Measurements from ENCODE around the gene BCL11A.

BCL11A gene

DNA sequence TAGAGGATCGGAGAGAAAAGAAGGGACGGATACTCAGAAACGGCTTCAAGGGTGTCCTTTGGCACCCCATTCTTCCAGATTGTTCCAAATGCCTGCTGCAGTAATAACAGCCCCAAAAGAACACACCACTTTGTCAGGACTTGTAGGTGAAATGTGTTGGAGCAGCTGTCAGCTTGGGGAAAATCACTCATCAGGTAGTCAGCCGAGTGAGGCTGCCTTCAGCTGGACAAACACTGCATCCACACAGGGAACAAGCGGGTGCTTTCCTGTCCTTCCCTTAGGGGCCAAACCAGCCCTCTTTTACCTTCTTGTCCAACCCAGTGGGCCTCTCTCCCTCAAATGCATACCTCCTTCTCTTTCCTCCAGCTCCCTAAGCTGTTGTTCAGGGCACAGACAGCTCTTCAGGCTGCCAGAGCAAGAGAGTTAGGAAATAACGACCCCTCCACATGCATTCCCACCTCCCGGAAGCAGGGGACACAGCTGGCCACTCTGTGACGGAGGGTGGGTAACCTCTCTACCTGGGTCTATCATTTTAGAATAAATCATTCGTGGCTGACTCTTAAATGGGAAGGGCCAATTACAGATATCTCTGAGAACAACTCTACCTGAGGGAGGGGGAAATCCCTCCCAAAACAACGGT lies 48.1 kb downstream of the BCL11A start:
- no peak for DNase-seq (ENCODE audit: low spot score)

DNA sequence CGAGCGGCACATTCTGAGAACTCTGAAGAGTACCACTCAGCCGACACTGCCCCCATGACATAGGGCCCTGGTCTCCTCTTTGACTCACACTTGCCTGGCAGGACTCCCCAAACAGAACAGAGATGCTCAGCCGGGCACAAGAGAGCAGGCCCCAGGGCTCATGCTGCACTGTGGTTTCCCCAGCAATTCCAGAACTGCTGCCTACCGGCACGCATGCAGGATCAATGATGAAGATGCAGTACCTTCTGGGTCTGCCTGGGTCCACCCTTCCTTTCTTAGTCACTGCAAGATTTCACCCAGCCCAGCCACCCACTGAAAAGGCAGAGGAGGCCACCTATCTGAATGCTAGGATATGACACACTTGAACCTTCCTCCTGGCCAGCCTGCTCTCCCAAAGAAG lies 49.4 kb downstream of the BCL11A start:
- DNase-seq (ENCODE audit: low spot score), result peak; percentile 71

DNA sequence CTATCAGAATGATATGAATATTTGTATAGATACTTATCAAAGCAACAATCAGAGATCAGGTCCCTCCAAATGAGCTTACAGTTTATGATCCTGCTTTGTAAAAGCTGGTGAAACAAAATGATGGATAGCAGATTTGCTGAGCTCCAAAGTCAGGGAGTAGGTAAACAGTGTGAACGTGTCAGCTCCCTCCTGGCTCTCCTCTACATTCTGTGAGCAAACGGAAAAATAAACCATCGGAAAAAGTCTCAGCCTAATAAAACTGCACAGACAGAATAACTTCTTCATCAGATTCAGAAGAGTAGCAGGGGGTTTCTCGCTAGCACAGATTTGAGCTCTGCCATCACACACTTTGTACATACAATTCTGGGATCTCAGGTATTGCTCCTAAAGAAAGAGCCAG lies 51.3 kb downstream of the BCL11A start:
- DNase-seq (ENCODE audit: low spot score), result no peak

DNA sequence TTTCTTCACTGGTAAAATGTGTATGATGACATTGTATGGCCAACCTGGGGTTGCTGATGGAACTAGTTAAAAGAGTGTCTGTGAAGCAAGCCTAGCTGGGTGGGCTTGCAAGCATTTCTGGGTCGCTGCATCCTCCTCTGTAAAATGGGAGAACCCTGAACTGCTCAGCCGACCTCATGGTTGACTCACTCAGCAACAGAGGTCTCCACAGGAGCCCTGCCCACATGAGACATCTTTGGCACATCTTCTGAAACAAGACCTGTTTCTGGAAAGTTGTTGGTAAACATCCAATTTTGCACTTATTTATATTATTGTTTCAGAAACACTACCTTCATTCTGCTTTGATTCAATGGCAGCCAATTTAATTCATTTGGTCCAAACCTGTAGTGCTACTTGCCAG lies 52.6 kb downstream of the BCL11A start:
- DNase-seq (ENCODE audit: low spot score), result peak; percentile 41

DNA sequence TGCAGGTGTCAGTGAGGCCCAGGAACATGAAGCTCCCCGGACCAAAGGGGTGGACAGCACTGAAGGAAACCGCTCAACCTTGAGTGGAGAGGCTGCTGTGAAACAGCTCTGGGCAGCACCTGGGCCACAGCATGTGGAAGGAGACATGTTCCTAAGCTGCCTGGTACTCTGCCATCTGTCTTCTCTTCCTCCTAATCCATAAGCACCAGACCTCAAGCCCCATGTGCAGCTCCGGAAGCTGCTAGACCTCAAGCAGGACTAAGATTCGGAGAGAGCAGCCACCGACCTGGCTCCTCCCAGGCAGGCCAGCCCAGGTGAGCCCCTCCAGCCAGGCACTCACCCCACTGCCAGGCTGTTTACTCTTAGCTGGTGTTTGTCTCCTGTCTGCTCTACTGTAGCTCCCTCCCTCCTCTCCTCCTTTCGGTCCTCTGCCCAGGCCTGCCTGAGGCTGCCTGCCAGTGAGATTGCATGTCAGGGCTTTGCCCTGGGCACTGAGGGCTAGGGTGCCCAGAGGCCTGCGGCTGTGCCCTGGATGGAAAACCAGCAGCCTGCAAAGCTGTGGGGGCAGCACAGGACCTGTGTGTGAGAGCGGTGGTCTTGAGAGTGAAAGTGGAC lies 53.7 kb downstream of the BCL11A start:
- DNase-seq (ENCODE audit: low spot score), result peak; percentile 36

DNA sequence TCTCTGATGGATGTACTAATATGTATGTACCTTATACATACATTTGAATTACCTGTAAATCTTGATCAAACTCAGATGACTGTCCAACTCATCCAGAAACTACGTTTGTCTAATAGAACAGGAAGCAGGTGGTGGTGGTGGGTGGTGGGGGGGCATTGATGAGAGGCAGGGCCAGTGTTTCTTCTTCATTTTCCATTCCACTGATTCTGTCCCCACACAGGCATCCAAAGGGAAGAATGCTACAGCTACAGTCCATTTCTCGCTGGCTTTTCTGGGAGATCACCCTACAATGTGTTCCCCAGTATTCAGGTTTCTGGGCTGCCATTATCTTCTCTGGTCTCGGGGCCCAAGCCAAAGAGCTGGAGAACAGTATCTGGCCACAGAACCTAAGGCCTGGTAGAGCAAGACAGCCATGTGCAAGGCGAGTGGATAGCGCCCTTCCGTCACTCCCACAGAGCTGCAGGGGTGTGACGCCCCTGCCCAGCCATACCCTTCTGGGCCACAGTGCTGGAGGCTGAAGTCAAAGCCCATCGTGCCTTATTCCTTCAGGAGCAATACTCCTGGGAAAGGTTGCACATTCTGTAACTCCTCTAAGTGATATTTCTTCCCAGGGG lies 54.5 kb downstream of the BCL11A start:
- DNase-seq (ENCODE audit: low spot score), result peak; percentile 46

DNA sequence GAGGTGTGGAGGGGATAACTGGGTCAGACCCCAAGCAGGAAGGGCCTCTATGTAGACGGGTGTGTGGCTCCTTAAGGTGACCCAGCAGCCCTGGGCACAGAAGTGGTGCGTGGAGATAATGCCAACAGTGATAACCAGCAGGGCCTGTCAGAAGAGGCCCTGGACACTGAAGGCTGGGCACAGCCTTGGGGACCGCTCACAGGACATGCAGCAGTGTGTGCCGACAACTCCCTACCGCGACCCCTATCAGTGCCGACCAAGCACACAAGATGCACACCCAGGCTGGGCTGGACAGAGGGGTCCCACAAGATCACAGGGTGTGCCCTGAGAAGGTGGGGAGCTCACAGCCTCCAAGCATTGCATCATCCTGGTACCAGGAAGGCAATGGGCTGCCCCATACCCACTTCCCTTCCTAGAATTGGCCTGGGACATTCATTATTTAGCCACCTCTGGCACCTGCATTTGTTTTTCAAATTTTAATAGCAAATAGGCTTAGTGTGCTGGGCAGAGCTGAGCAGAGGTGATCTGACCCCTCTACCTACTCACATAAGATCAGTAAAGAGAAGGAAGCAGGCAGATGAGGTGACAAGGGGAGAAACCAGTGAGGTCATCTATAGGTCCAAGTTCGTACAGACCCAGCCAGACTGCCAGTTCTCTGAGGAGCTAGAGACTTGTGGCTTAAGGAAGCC lies 55.2 kb downstream of the BCL11A start:
- DNase-seq (ENCODE audit: low spot score), result peak; percentile 87

DNA sequence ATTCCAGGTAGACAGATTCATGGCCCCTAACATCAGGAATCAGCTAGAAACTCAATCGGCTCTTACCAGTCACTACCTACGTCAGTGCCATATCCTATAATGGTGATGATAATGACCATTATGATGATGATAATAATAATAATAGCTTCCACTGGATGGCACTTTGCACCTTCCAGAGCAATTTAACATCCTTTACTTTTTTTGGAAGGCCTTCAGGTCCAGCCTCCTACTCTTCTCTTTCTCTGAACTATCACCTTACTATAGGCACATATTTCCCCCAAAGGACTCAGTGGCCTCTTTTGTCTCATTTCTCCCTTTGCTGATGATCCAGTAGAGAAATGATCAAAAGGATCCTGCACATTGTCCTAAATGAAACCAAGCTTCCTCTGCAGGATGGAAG lies 56.0 kb downstream of the BCL11A start:
- DNase-seq (ENCODE audit: low spot score), result no peak

DNA sequence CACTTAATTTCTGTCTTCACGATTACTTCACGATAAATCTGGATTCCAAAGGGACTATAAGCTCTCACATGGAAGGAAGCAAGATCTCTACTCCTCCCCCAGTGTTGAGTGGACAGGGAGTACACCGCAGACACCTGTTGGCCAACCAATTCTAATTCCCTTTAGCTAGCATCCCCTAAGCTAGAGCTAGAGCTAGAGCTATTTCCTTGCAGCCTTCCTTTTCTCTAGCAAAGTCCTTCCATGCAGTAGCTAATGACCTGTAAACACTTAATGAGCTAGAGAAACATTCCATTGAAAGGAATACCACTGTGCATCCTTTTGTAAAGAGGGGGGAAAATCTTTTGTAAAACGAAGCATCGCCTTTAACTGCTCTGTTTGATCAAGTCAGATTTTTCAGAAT lies 56.5 kb downstream of the BCL11A start:
- DNase-seq (ENCODE audit: low spot score), result peak; percentile 33

DNA sequence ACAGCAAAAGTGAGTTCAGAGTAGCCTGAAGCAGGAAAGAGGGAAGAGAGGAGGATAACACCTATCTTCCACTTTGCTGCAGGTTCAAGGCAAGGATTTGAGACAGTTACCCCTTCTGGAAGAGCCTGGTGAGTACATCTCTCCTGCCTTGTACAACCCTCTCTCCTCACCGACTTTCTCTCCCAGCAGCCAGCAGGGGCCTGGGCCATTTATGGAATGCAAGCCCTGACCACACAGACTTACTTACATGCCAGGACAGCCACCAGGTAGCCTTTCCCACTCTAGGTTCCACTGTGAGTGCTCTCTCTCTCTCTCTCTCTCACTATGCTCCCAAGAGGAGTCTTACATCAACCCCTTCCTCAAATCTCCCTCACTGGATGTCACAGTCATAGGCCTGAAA lies 57.0 kb downstream of the BCL11A start:
- DNase-seq (ENCODE audit: low spot score), result peak; percentile 33

DNA sequence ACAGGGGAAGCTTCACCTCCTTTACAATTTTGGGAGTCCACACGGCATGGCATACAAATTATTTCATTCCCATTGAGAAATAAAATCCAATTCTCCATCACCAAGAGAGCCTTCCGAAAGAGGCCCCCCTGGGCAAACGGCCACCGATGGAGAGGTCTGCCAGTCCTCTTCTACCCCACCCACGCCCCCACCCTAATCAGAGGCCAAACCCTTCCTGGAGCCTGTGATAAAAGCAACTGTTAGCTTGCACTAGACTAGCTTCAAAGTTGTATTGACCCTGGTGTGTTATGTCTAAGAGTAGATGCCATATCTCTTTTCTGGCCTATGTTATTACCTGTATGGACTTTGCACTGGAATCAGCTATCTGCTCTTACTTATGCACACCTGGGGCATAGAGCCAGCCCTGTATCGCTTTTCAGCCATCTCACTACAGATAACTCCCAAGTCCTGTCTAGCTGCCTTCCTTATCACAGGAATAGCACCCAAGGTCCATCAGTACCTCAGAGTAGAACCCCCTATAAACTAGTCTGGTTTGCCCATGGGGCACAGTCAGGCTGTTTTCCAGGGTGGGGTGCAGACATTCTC lies 58.3 kb downstream of the BCL11A start:
- DNase-seq (ENCODE audit: low spot score), result peak; percentile 77

DNA sequence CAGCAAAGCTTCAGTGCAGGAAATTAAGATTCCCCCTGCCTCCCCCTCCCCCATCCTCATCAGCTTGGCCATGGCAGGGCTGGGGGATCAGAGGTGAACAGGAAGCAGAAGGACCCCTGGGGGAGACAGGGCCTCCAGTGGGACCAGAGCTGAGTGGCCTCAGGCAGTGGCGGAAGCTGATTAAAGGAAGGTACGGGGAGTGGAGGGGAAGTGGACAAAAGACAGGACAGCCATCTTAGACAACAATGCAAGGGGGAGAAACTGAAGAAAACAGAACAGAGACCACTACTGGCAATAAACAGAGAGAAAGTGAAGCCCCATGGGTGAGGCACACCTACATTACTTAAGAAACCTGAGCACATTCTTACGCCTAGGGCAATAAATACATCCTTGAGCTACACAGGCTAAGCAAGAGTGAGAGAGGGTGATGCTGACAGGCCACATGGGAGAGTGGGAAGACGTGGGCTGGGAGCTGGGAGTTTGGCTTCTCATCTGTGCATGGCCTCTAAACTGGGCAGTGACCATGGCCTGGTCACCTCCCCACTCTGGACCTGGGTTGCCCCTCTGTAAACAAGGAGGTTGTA lies 59.6 kb downstream of the BCL11A start:
- DNase-seq (ENCODE audit: low spot score), result peak; percentile 21

DNA sequence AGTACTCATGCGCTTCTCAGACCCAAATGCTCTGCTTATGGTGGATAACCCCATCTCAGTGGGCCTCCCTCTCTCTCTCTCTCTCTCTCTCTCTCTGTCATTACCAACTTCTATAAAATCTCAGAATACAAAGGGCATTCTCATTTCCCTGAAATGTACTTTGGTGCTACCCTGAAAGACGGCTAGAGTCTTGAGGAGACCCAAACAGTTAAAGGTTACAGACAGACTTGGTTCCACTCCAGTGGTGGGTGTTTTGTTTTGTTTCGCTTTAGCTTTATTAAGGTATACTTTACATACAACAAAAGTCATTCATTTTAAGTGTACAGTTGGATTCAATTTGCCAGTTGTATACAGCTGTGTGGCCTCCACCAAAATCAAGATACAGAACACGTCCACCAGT lies 60.9 kb downstream of the BCL11A start:
- no peak for DNase-seq (ENCODE audit: low spot score)

DNA sequence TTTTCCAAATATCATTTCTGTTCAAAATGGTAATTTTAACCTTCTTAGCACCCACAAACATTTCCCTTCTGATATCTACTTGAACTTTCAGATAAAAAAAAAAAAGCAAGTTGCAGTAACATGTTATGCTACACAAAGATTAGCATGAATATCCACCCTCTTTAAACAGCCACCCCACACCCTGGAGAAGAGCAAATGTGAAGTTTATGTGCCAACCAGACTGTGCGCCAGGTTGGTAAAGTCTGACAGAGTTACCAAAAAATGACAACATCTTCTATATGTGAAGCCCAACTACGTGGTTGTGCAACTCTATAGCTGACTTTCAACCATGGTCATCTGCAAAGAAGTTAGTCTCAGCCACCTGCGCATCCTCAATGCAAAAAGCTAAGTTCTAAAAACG lies 62.6 kb downstream of the BCL11A start:
- DNase-seq (ENCODE audit: low spot score), result peak; percentile 84

DNA sequence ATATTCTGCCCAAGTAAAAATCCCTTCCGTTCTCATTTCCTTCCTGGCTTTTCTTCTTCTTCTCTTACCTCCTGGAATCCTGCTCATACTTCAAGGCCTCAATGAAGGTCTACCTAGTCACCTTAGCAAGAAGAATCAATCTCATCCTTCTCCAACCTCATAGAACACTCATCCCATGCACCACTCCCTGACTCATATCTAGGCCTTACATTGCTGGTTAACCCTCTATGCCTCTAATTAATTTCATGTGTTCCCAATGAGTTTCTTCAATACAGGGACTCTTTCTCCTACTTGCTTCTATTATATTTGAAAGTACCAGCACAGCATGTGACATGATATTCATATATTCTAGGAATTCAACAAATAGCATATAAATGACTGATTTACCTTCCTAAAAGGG lies 63.0 kb downstream of the BCL11A start:
- no peak for DNase-seq (ENCODE audit: low spot score)

DNA sequence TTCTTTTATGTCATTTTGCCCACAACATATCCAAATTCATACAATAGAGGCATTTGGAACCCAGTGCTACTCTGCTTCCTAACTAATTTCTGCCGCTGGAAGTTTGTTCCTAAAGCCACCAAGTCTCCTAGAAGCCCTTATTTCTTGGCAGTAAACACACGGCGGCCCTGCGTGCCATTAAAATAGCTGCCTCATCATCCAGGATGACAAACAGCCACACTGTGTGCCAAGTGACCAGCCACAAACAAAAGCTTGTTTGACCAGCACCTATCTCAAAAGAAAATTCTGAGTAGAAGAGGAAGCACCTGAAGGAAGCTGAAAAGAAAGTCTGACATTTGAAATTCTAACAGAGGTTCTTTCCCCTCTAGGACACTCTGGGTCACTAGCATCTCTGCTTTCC lies 64.2 kb downstream of the BCL11A start:
- DNase-seq (ENCODE audit: low spot score), result peak; percentile 39

DNA sequence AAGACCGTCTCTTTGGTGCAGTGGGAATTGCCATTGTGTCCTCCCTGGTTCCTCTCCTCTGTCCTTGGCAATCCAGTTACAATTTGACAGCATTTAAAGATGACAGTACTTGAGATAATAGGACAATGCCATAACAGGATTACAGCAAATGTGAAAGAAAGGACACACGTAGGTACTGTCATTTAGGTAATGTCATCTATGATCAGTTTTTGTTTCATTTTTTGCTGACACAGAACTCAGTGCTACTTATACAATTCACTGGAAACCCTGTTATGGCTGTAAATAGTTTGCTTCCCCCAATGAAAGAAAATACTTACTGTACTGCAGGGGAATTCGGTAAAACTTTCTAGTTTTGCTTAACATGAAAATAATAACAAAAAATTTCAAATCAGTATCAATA lies 65.2 kb downstream of the BCL11A start:
- DNase-seq (ENCODE audit: low spot score), result no peak

DNA sequence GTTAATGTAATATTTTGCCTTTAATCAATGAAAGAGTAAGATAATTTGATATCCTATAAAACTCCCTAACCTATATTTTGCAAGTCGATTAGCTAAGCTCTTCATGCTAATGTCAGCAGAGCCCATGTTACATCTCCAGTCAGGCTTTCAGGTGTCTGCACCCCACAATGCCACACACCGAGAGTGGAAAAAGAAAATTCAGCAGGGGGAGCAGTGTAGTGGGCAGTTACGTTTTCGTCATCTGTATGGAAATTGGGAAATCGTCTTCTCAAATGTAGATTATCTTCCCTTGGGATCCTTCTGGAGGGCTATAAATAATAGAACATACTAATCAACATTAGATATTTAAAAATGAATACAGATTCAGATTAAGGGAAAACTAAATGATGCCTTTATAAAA lies 66.3 kb downstream of the BCL11A start:
- no peak for DNase-seq (ENCODE audit: low spot score)

DNA sequence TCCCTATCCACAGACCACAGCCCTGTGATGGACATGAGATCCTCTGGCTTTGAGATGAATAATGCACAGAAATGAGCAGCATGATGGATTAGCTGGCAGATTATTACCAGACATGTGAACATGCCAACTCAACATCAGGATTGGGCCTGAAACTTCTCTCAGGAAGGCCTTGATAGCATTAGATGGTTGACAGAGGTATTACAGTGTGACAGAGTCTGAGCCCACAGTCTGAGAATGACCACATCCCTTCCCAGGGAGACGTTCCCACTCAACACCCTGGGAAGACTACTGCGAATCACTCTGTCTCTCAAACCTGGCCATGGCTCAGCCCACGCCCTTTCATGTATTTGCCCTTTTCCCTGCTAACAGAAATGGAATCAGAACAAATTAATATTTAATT lies 66.9 kb downstream of the BCL11A start:
- no peak for DNase-seq (ENCODE audit: low spot score)

DNA sequence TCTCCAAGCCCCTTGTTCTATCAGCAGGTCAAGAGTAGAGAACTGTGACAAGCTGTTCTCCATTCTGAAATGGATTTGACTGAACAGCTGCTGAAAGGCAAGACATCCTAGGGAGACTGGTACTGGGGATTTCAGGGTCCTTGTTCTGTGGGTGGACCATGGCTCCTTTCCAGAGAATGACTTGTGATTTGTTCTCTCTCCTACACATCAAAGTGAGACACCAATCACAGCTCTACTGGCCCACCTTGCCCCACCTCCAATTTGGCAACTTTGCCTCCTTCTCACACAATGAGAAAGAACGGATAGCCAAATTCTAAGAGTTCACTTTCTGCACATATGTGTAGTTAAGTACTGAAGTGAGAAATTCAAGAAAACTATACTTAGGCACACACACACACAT lies 67.4 kb downstream of the BCL11A start:
- no peak for DNase-seq (ENCODE audit: low spot score)

DNA sequence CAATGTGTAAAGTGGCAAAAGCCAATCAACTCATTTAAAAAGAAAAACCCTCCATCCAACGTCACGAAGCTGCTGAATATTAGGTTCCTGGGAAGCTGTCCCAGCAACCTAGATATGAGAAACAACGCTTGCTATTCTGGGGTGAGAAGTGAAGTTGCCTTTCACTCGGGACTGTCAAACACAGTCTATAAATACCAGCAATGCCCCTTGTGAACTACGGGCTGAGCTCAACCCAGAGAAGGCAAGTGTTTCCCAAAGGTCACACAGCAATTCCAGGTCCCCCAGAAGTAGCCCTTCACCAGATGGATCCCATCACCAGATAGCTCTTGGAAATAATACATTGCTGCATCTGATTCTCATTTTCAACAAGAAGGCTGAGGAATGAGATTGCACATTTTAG lies 67.9 kb downstream of the BCL11A start:
- DNase-seq (ENCODE audit: low spot score), result no peak

DNA sequence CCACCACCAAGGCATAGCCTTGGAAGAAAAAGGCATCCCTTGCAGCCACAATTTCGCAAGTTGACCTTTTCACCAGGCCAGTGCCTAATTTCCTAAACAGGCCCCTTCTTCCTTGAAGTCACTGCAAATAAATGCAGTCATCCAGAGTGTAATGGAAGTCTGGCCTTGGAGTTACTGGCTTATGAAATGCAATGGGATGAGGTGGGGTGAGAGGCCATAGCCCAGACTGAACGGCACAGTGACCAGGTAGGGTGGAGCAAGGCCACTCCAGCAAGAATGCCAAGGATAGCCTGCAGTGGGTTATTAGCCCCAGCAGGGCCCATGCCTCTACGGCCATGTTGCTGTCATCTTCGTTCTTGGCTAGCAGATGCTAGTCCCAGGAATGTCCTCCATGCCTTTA lies 68.4 kb downstream of the BCL11A start:
- DNase-seq (ENCODE audit: low spot score), result no peak
